Subcutaneous abdominal adipose tissue (tissue), 5 donors: ENCODE measurements around the gene EMC1.
A peak's percentile ranks its signal among the peaks of the same experiment; 100 is the strongest.
"Not testable (repeated sequence)": the region's sequence is repeated elsewhere in the genome, so short reads cannot be mapped to it uniquely, and the experiment has no call there.

Experiments
- H3K27ac ChIP-seq: one replicate; pipeline ENCODE4 v1.7.0; 2013; ENCODE audit warnings: low read depth, mild to moderate bottlenecking, inconsistent platforms, low read length, moderate library complexity
- H3K27me3 ChIP-seq, 5 donors: one replicate each; pipeline ENCODE4 v1.7.0; 2013; ENCODE audit warnings: low read length in 5 of 5, inconsistent platforms in 1 of 5; ENCODE audit not compliant: control insufficient read depth in 5 of 5, insufficient read depth in 4 of 5
- H3K36me3 ChIP-seq, 5 donors: one replicate each; pipeline ENCODE4 v1.7.0; 2013; ENCODE audit warnings: low read length in 5 of 5; ENCODE audit not compliant: control insufficient read depth in 5 of 5, insufficient read depth in 5 of 5
- H3K4me1 ChIP-seq, 5 donors: one replicate each; pipeline ENCODE4 v1.7.0; 2013; ENCODE audit warnings: low read length in 5 of 5, mild to moderate bottlenecking in 3 of 5, moderate library complexity in 1 of 5; ENCODE audit not compliant: control insufficient read depth in 5 of 5, insufficient read depth in 5 of 5
- H3K4me3 ChIP-seq, 5 donors: one replicate each; pipeline ENCODE4 v1.7.0; 2013; ENCODE audit warnings: low read length in 5 of 5, low read depth in 1 of 5
- H3K9ac ChIP-seq, 5 donors: one replicate each; pipeline ENCODE4 v1.7.0; 2013; ENCODE audit warnings: low read length in 5 of 5, mild to moderate bottlenecking in 4 of 5, moderate library complexity in 3 of 5
- H3K9me3 ChIP-seq, 5 donors: one replicate each; pipeline ENCODE4 v1.7.0; 2013; ENCODE audit warnings: low read length in 5 of 5; ENCODE audit not compliant: control insufficient read depth in 5 of 5
- donor health status: healthy.
- donor health status: healthy.
- donor health status: healthy.
- donor health status: healthy.
- donor health status: healthy.

Gene EMC1

GRCh38 chr1:19262047-19262446 is 10.7 kb upstream of the EMC1 start:
- Histone ChIP-seq H3K4me1 (peaks cover 0 to 9% (median 0%) of the 10 kb centered on the region in 5 donors), H3K4me3 (no peak overlapping the region), H3K27me3 (no peaks in the 10 kb centered on the region), H3K36me3 (peaks cover 0 to 40% (median 36%) of the 10 kb centered on the region in 5 donors), H3K27ac (no peak overlapping the region), H3K9ac (no peak overlapping the region), H3K9me3 (no peaks in the 10 kb centered on the region)

GRCh38 chr1:19260211-19261138 is 9.2 kb upstream of the EMC1 start:
- Histone ChIP-seq H3K27ac (no peak overlapping the region), H3K9me3 (no peaks in the 10 kb centered on the region), H3K9ac (no peak overlapping the region), H3K36me3 (peaks cover 0 to 55% (median 49%) of the 10 kb centered on the region in 5 donors), H3K4me1 (peaks cover 0 to 15% (median 0%) of the 10 kb centered on the region in 5 donors), H3K4me3 (no peak overlapping the region), H3K27me3 (no peaks in the 10 kb centered on the region)

- Histone ChIP-seq H3K27ac (no peak overlapping the region), H3K36me3 (peaks cover 0 to 62% (median 51%) of the 10 kb centered on the region in 5 donors), H3K9me3 (no peaks in the 10 kb centered on the region)
Measured at GRCh38 chr1:19258353-19258752, 7.0 kb upstream of the EMC1 start.

GRCh38 chr1:19257178-19257914 is 6.0 kb upstream of the EMC1 start:
- no peaks in the 10 kb centered on the region for H3K27me3 ChIP-seq

More at GRCh38 chr1:19258353-19258752, 7.0 kb upstream of the EMC1 start:
- H3K4me3 ChIP-seq = no peak overlapping the region
- H3K9ac ChIP-seq = no peak overlapping the region
- H3K27me3 ChIP-seq = no peaks in the 10 kb centered on the region
- peaks cover 0 to 21% (median 3%) of the 10 kb centered on the region in 5 donors for H3K4me1 ChIP-seq

GRCh38 chr1:19256301-19256700 is 5.0 kb upstream of the EMC1 start:
- not testable (repeated sequence) for H3K9me3 ChIP-seq, H3K27me3 ChIP-seq, H3K27ac ChIP-seq, H3K4me3 ChIP-seq, H3K9ac ChIP-seq
- Histone ChIP-seq H3K4me1 (peaks cover 0 to 39% (median 21%) of the 10 kb centered on the region in 5 donors), H3K36me3 (peaks cover 0 to 62% (median 51%) of the 10 kb centered on the region in 5 donors)

More at GRCh38 chr1:19257178-19257914, 6.0 kb upstream of the EMC1 start:
- Histone ChIP-seq H3K9me3 (no peaks in the 10 kb centered on the region), H3K4me3 (no peak overlapping the region), H3K9ac (peak overlapping the region in 1 of 5 donors; percentile 38), H3K27ac (no peak overlapping the region), H3K4me1 (peaks cover 0 to 31% (median 13%) of the 10 kb centered on the region in 5 donors), H3K36me3 (peaks cover 0 to 62% (median 51%) of the 10 kb centered on the region in 5 donors)

GRCh38 chr1:19255288-19255687 is 4.0 kb upstream of the EMC1 start:
- Histone ChIP-seq H3K9me3 (no peaks in the 10 kb centered on the region), H3K4me1 (peaks cover 3 to 47% (median 31%) of the 10 kb centered on the region in 5 donors), H3K27ac (no peak overlapping the region), H3K27me3 (no peaks in the 10 kb centered on the region), H3K4me3 (no peak overlapping the region), H3K9ac (no peak overlapping the region), H3K36me3 (peaks cover 0 to 55% (median 47%) of the 10 kb centered on the region in 5 donors)

- Histone ChIP-seq H3K4me3 (no peak overlapping the region), H3K27me3 (no peaks in the 10 kb centered on the region), H3K27ac (no peak overlapping the region), H3K9ac (no peak overlapping the region), H3K9me3 (no peaks in the 10 kb centered on the region), H3K4me1 (peaks cover 3 to 48% (median 34%) of the 10 kb centered on the region in 5 donors), H3K36me3 (peaks cover 0 to 46% (median 40%) of the 10 kb centered on the region in 5 donors)
Measured at GRCh38 chr1:19254416-19254815, 3.1 kb upstream of the EMC1 start.

- Histone ChIP-seq H3K4me3 (peak overlapping the region; percentile 75 to 98 (median 95)), H3K36me3 (peaks cover 0 to 10% (median 5%) of the 10 kb centered on the region in 5 donors), H3K9ac (peak overlapping the region; percentile 16 to 98 (median 88)), H3K9me3 (no peaks in the 10 kb centered on the region), H3K4me1 (peaks cover 3 to 34% (median 32%) of the 10 kb centered on the region in 5 donors), H3K27me3 (no peaks in the 10 kb centered on the region), H3K27ac (peak overlapping the region; percentile 76)
Measured at GRCh38 chr1:19250629-19251304, 557 bp downstream of the EMC1 start.

GRCh38 chr1:19240673-19241538 is 10.4 kb downstream of the EMC1 start:
- no peak overlapping the region for H3K4me3 ChIP-seq
- no peaks in the 10 kb centered on the region for H3K9me3 ChIP-seq
- H3K9ac ChIP-seq = peak overlapping the region in 4 of 5 donors; percentile 3 to 63 (median 42)
- H3K4me1 ChIP-seq = peaks cover 0 to 16% (median 6%) of the 10 kb centered on the region in 5 donors
- H3K27me3 ChIP-seq = no peaks in the 10 kb centered on the region
- peaks cover 6 to 79% (median 70%) of the 10 kb centered on the region in 5 donors for H3K36me3 ChIP-seq
- peak overlapping the region; percentile 27 for H3K27ac ChIP-seq
